ENCODE measurements around the gene ESPL1.

DNA sequence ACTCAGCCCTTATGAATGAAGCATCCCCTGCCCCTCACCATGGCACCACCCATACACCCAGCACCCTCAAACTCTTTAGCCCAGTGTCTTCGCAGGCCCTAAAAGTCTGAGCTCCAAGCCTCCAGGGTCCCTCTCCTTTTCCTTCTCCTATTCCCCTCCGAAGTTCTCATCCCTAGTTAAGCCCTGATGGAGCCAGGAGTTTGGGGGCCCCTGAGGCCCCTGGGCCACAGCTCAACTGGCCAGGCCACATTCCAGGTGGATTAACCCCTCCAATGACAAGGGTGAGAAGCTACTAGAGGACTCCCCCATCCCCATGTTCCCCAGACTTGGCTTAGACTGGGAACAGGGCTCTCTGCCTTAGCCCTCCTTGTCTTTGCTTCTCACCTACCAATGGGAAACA lies 38.6 kb upstream of the ESPL1 start:
- no peak for TF ChIP-seq POLR2A (IDR thresholded peaks at IDR 0.05; ENCODE audit: low read depth, low read length)
- no peak for TF ChIP-seq SPI1 (IDR thresholded peaks at IDR 0.05; ENCODE audit: low read depth, low read length)
- TF ChIP-seq POLR2AphosphoS5 (IDR thresholded peaks at IDR 0.05; ENCODE audit: low read depth, low read length) = no peak
